ENCODE measurements around the gene CISD3.

DNA sequence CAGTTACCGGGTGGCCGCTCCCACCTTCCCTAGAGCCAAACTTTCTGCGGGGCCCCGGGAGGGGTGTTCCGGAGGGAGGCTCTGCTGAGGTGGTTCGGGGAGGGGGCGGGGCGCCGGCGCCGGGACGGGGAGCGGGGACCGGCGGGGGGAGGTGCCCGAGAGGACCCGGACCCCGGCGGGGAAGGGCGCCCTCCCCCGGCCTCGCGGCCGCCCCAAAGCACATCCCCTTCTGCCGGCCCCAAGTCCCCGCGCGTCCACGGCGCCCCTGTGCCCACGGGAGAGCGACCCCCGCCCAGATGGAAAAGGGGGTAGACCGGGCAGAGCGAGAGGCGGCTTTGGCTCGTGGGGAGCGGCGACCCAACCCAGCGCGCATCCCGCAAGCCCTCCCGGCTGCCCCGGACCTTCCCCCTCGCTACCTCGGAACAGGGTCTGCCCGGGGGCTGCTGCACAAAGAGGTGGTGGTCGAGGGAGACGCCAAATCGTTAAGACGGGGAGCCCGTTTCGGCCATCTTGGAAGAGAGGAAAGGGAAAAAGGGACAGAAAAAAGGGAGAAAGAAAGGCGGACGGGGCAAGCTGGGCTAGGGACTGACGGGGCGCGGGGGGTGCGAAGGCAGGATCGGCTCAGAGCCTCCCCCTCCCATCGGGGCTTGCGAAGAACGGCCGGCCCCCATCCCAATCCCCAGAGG lies 17.5 kb downstream of the CISD3 start:
- TF ChIP-seq POLR2AphosphoS5 (IDR thresholded peaks at IDR 0.05) (no peak), POLR2A (IDR thresholded peaks at IDR 0.05) (peak; percentile 18)
